ENCODE results near the gene TMPO.

DNA sequence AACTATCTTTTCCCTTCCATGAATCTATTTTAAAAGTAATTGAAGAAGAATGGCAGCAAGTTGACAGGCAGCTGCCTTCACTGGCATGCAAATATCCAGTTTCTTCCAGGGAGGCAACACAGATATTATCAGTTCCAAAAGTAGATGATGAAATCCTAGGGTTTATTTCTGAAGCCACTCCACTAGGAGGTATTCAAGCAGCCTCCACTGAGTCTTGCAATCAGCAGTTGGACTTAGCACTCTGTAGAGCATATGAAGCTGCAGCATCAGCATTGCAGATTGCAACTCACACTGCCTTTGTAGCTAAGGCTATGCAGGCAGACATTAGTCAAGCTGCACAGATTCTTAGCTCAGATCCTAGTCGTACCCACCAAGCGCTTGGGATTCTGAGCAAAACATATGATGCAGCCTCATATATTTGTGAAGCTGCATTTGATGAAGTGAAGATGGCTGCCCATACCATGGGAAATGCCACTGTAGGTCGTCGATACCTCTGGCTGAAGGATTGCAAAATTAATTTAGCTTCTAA is 18.4 kb downstream of the TMPO start:
- peak in 2 of 6 experiments; percentile 3 to 25 for TF ChIP-seq CTCF (IDR thresholded peaks at IDR 0.05)
- no peak for TF ChIP-seq POLR2A (IDR thresholded peaks at IDR 0.05)

Data from Peyer's patch (tissue), 4 donors.